Trophoblast cell (in vitro differentiated cells and primary cell): ENCODE data around the gene LURAP1L. TPM values are rescaled to one million over a fixed set of nuclear protein-coding genes. Genes with fewer than 3 reads are reported as not detected.

Experiments
- DNase-seq, 2 donors: peaks; one replicate each; pipeline ENCODE4 v3.0.0-alpha.2; 2016
- H2AFZ ChIP-seq: 2 replicates; pipeline ENCODE4 v1.6.1; 2013; ENCODE audit warnings: low read length, moderate library complexity, mild to moderate bottlenecking; ENCODE audit not compliant: insufficient read depth, poor library complexity
- H2AK5ac ChIP-seq: 2 replicates; pipeline ENCODE4 v1.6.1; 2013; ENCODE audit warnings: mild to moderate bottlenecking, low read length
- H2BK120ac ChIP-seq: 2 replicates; pipeline ENCODE4 v1.6.1; 2013; ENCODE audit warnings: low read length, mild to moderate bottlenecking, moderate library complexity; ENCODE audit not compliant: insufficient read depth, poor library complexity
- H2BK12ac ChIP-seq: 2 replicates; pipeline ENCODE4 v1.6.1; 2013; ENCODE audit warnings: mild to moderate bottlenecking, low read length, moderate library complexity
- H2BK5ac ChIP-seq: 2 replicates; pipeline ENCODE4 v1.6.1; 2013; ENCODE audit warnings: low read length, low read depth, moderate library complexity, mild to moderate bottlenecking; ENCODE audit not compliant: poor library complexity
- H3K14ac ChIP-seq: 2 replicates; pipeline ENCODE4 v1.6.1; 2013; ENCODE audit warnings: mild to moderate bottlenecking, low read length
- H3K18ac ChIP-seq: 2 replicates; pipeline ENCODE4 v1.6.1; 2013; ENCODE audit warnings: mild to moderate bottlenecking, low read length
- H3K23ac ChIP-seq: 2 replicates; pipeline ENCODE4 v1.6.1; 2013; ENCODE audit warnings: low read length
- H3K27ac ChIP-seq: 2 replicates; pipeline ENCODE4 v1.5.1; 2013; ENCODE audit warnings: low read depth, mild to moderate bottlenecking, inconsistent platforms, low read length, moderate library complexity
- H3K27me3 ChIP-seq: 2 replicates; pipeline ENCODE4 v1.6.1; 2013; ENCODE audit warnings: inconsistent platforms, mild to moderate bottlenecking, low read length, moderate library complexity; ENCODE audit not compliant: insufficient read depth
- H3K36me3 ChIP-seq, 2 experiments: 1 replicate in 1 of 2; 2 replicates in 1 of 2; pipeline ENCODE4 v1.6.1; 2013; ENCODE audit warnings: low read length in 2 of 2, mild to moderate bottlenecking in 2 of 2, moderate library complexity in 1 of 2; ENCODE audit not compliant: insufficient read depth in 2 of 2, control insufficient read depth in 1 of 2
- H3K4ac ChIP-seq: 2 replicates; pipeline ENCODE4 v1.6.1; 2013; ENCODE audit warnings: low read depth, mild to moderate bottlenecking, low read length, moderate library complexity
- H3K4me1 ChIP-seq, 2 experiments: 1 replicate in 1 of 2; 2 replicates in 1 of 2; pipeline ENCODE4 v1.6.1; 2013; ENCODE audit warnings: low read length in 2 of 2, mild to moderate bottlenecking in 2 of 2, moderate library complexity in 1 of 2; ENCODE audit not compliant: insufficient read depth in 2 of 2, control insufficient read depth in 1 of 2
- H3K4me2 ChIP-seq: 2 replicates; pipeline ENCODE4 v1.6.1; 2013; ENCODE audit warnings: inconsistent platforms, mild to moderate bottlenecking, low read length, moderate library complexity
- H3K4me3 ChIP-seq: 2 replicates; pipeline ENCODE4 v1.5.1; 2013; ENCODE audit warnings: mild to moderate bottlenecking, low read depth, low read length, inconsistent platforms
- H3K79me1 ChIP-seq: one replicate; pipeline ENCODE4 v1.6.1; 2013; ENCODE audit warnings: low read length
- H3K79me2 ChIP-seq: 2 replicates; pipeline ENCODE4 v1.6.1; 2013; ENCODE audit warnings: low read length, mild to moderate bottlenecking; ENCODE audit not compliant: control insufficient read depth, insufficient read depth, poor library complexity
- H3K9ac ChIP-seq: 2 replicates; pipeline ENCODE4 v1.6.1; 2013; ENCODE audit warnings: mild to moderate bottlenecking, low read length
- H3K9me3 ChIP-seq: 2 replicates; pipeline ENCODE4 v1.6.1; 2013; ENCODE audit warnings: low read depth, mild to moderate bottlenecking, control low read depth, inconsistent platforms, low read length; ENCODE audit not compliant: insufficient read depth
- H4K12ac ChIP-seq: 2 replicates; pipeline ENCODE4 v1.6.1; 2013; ENCODE audit warnings: low read depth, mild to moderate bottlenecking, low read length, moderate library complexity
- H4K8ac ChIP-seq: 2 replicates; pipeline ENCODE4 v1.6.1; 2013; ENCODE audit warnings: low read depth, mild to moderate bottlenecking, low read length, moderate library complexity
- H4K91ac ChIP-seq: one replicate; pipeline ENCODE4 v1.6.1; 2013; ENCODE audit warnings: low read depth, mild to moderate bottlenecking, low read length, moderate library complexity
- WGBS: extraction: QIAGEN DNeasy Blood & Tissue Kit; methylation state at CpG from one replicate; pipeline ENCODE4 v1.1.7; 2013; ENCODE audit warnings: missing lambda C conversion rate; ENCODE audit not compliant: insufficient read length, insufficient coverage; ENCODE audit errors: extremely low coverage; 5-methylcytosine and 5-hydroxymethylcytosine counted together
- polyA plus RNA-seq: library from polyadenylated mRNA; stranded (reverse); fragments of 200-250 nt; gene quantifications from 2 replicates; pipeline ENCODE4 v1.2.3, GENCODE V29; 2013

The LURAP1L gene
- polyA plus RNA-seq, result 81.8 and 92.1 TPM in 2 replicates

- Histone ChIP-seq H3K4me1 (peaks cover 0 to 3% of the 10 kb centered on the region in 2 experiments), H4K8ac (peak within 1 kb of the TSS; percentile 43), H3K18ac (peak within 1 kb of the TSS; percentile 58), H3K9me3 (no peaks in the 10 kb centered on the region), H3K27ac (peak within 1 kb of the TSS; percentile 82), H3K27me3 (no peaks in the 10 kb centered on the region), H4K12ac (peak within 1 kb of the TSS; percentile 41), H2BK120ac (peak within 1 kb of the TSS; percentile 13), H2BK12ac (no peak within 1 kb of the TSS), H4K91ac (peak within 1 kb of the TSS; percentile 52), H3K9ac (peak within 1 kb of the TSS; percentile 89), H2BK5ac (peak within 1 kb of the TSS; percentile 36), H2AK5ac (no peak within 1 kb of the TSS), H2AFZ (peak within 1 kb of the TSS; percentile 59), H3K14ac (peak within 1 kb of the TSS; percentile 40), H3K4me2 (peak within 1 kb of the TSS; percentile 98), H3K4ac (peak within 1 kb of the TSS; percentile 35), H3K36me3 (no peaks in the 10 kb centered on the region), H3K79me1 (peaks cover 10% of the 10 kb centered on the region), H3K23ac (no peak within 1 kb of the TSS), H3K79me2 (peaks cover 4% of the 10 kb centered on the region), H3K4me3 (peak within 1 kb of the TSS; percentile 96)
- WGBS, result no CpG with 5 or more reads among the region's 34 CpGs
- peak; percentile 33 to 75 for DNase-seq
Measured at GRCh38 chr9:12774861-12775678, at the start of gene LURAP1L. Gene LURAP1L, plus strand, starts transcription at chr9:12775020. Its CDS starts 696 bp downstream, at chr9:12775716.

GRCh38 chr9:12726795-12727194, 48.0 kb upstream of the LURAP1L start:
- WGBS, result no CpG with 5 or more reads among the region's 2 CpGs
- H3K9me3 ChIP-seq, result no peaks in the 10 kb centered on the region
- H3K36me3 ChIP-seq, result no peaks in the 10 kb centered on the region
- no peak overlapping the region for H2BK5ac ChIP-seq
- H2BK120ac ChIP-seq, result no peak overlapping the region
- H2AK5ac ChIP-seq, result no peak overlapping the region
- no peak for DNase-seq
- no peaks in the 10 kb centered on the region for H3K79me2 ChIP-seq
- H3K18ac ChIP-seq, result no peak overlapping the region
- H3K23ac ChIP-seq, result no peak overlapping the region
- H3K4me1 ChIP-seq, result no peaks in the 10 kb centered on the region
- no peak overlapping the region for H3K9ac ChIP-seq
- no peak overlapping the region for H3K27ac ChIP-seq
- no peak overlapping the region for H4K91ac ChIP-seq
- H2AFZ ChIP-seq, result no peak overlapping the region
- H3K27me3 ChIP-seq, result no peaks in the 10 kb centered on the region
- no peak overlapping the region for H3K4me2 ChIP-seq
- no peaks in the 10 kb centered on the region for H3K79me1 ChIP-seq
- H3K4me3 ChIP-seq, result no peak overlapping the region
- no peak overlapping the region for H4K12ac ChIP-seq
- H4K8ac ChIP-seq, result no peak overlapping the region
- H3K14ac ChIP-seq, result no peak overlapping the region
- no peak overlapping the region for H3K4ac ChIP-seq
- H2BK12ac ChIP-seq, result no peak overlapping the region

DNA sequence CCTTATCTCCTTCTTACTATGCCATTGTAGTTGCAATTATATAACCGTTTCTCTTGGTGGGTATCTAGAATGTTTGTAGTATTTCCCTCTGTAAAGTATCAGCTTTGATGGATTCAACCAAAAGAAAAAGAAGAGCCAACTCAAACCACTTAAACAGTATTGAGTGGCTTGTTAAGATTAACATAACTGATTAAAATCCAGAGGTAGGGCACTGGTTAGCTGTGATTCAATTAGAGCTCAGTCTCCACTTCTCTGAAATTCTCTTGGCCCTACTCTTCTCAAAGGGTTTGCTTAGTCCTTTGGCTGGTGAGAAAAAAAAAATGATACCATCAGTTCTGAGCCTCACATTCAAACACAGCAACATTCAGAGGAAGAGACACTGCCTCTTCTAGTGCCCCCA, 44.6 kb upstream of the LURAP1L start:
- WGBS, result no CpG with 5 or more reads among the region's 1 CpG
- Histone ChIP-seq H3K4me1 (no peaks in the 10 kb centered on the region), H3K27me3 (no peaks in the 10 kb centered on the region), H2BK120ac (no peak overlapping the region), H3K4ac (no peak overlapping the region), H3K4me3 (no peak overlapping the region), H2AFZ (no peak overlapping the region), H3K9me3 (no peaks in the 10 kb centered on the region), H3K79me1 (no peaks in the 10 kb centered on the region), H4K12ac (no peak overlapping the region), H2AK5ac (no peak overlapping the region), H3K27ac (no peak overlapping the region), H3K18ac (no peak overlapping the region), H3K14ac (no peak overlapping the region), H4K8ac (no peak overlapping the region), H3K4me2 (no peak overlapping the region), H3K79me2 (no peaks in the 10 kb centered on the region), H3K36me3 (no peaks in the 10 kb centered on the region), H4K91ac (no peak overlapping the region), H3K9ac (no peak overlapping the region), H2BK12ac (no peak overlapping the region), H2BK5ac (no peak overlapping the region), H3K23ac (no peak overlapping the region)
- DNase-seq, result no peak

GRCh38 chr9:12730927-12731326, 43.9 kb upstream of the LURAP1L start:
- DNase-seq, result no peak
- Histone ChIP-seq H3K4me3 (no peak overlapping the region), H3K27ac (no peak overlapping the region), H3K18ac (no peak overlapping the region), H3K4me2 (no peak overlapping the region), H3K4me1 (no peaks in the 10 kb centered on the region), H2BK120ac (no peak overlapping the region), H3K9me3 (no peaks in the 10 kb centered on the region), H2BK12ac (no peak overlapping the region), H3K23ac (no peak overlapping the region), H3K27me3 (no peaks in the 10 kb centered on the region), H3K9ac (no peak overlapping the region), H3K14ac (no peak overlapping the region), H4K12ac (no peak overlapping the region), H3K79me1 (no peaks in the 10 kb centered on the region), H3K4ac (no peak overlapping the region), H3K36me3 (no peaks in the 10 kb centered on the region), H2AK5ac (no peak overlapping the region), H2BK5ac (no peak overlapping the region), H2AFZ (no peak overlapping the region), H4K91ac (no peak overlapping the region), H4K8ac (no peak overlapping the region), H3K79me2 (no peaks in the 10 kb centered on the region)
